GM10847 (cell line): ENCODE data around the gene ODC1.

Experiments
- POLR2A ChIP-seq: IDR thresholded peaks from 2 replicates; pipeline ENCODE4 v1.6.1; 2011; ENCODE audit not compliant: insufficient read length; ENCODE audit errors: extremely low read depth

Gene ODC1

DNA sequence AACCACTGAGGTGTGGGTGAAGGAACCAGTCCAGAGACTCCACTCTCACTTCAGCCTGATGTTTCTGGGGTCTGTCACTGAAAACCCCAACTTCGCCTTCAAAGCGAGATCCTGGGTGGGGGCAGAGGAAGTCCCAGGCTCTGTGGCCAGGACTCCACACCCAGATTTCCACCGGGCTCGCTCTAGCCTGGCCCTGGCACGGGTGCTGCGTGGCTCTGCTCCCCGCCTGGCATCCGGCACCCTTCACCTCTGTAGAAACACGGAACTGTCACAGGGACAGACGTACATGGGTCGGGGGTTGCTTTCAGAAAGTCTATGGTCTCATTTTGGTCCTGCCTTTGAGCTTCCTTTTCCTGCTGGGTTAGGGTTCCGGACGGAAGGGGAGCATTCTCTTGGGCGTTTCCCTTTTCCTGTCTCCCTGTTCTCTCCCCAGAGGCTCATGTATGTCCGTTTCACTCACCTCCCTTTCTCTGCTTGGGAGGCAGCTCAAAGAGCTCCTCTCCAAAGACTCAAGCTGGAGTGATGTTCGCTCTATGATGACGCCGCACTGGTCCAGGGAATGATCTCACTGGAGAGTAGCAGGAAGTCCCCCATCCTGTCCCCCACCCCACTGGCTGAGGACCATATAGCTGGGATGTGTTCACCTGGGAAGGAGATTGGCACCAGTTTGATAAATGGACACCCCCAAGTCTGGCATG lies 41.5 kb downstream of the ODC1 start:
- TF ChIP-seq POLR2A = no peak

DNA sequence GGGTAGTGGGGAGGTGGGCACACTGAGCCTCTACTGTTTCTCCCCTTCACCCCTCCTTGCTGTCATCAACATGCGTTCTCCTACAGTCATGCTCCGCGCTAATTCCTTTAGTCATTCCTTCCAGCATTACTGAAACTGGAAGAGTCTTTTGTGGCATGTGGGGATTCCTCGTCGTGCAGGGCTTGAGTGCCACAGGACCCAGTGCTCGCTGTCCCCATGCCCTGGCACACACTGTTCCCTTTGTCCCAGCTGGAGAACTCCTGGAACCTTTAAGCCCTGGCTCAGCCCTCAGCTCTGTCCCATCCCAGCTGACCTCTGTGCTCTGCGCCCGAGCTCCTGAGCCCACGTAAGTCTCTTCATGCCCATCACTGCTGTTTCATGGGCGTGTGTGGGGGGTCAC lies 42.1 kb downstream of the ODC1 start:
- no peak for TF ChIP-seq POLR2A

DNA sequence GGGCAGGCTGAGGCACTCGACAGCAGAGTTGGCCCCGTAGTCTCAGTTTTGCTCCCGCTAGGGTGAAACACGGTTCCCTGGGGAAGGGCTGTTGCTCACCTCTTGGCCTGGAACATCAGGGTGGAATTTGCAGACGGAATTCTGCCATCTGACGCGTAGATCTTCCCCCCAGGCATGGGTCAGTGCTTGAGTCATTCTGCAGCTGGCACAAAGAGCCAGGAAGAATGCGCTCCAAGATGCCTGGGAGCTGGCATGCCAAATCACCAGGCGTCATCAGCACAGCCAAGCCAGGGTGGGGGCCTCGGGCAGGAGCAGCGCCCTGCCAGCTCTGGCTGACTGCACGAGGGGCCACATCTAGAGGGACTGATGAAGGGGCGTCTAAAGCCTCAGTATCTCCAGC lies 42.7 kb downstream of the ODC1 start:
- TF ChIP-seq POLR2A = no peak

DNA sequence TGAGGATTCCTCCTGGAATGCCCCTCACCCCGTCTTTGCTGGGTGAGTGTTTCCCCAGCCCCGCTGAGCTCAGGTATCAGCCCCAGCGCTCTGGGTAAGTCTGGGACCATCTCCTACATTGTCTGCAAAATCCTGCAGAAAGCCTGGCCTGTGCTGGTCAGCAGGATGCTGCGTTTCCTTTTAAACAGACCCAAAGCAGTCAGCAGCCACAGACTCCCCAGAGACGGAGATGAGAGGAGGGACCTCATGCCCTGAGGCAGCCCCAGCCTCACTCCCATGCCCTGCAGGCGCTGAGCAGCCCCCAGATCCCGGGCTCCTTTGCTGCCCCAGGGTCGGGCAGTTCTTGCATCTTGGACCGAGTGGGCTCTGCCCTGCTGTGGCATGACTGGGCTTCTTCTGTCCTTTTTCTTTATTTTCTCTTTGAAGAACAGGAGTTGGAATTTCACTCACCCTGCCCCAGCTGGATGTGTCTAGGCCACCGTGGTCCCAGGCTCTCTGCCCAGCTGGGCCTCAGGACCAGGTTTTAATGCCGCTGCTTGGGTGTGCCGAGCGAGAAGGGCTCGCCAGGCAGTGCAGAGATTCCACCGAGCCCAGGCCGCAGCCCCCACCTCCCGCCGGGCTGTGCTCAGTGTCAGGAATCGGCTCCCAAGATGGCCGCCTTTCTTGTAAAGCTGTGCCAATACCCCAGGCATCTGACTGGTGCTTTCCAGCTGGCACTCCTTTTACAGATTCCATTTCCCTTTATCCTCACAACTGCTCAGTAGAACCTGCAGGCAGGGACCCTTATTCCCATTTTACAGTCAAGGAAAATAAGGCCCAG lies 43.6 kb downstream of the ODC1 start:
- no peak for TF ChIP-seq POLR2A

DNA sequence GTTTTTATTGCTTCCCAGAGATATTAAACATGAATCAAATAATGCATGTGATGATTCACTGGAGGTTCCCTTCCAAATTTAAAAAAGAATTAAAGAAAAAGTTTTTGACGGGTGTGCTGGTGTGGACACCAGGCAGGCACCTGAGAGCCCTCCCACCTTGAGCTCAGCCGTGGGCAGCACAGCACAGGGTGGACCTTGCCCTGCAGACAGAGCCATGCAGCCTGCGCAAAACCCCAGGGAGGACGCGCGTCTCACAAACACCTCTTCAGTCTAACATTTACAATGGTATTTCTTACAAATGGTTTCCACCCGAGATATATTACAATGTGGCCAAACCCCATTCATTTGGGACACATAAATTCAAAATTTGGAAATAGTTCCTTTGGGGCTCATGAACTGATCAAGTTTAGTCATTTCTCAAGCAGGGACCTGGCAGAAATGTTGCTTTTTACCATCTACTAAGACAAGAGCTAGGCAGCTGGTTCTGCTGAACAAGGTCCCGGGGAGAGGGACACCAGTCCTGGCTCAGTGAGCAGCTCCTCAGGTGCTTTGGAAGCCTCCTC lies 45.4 kb downstream of the ODC1 start:
- TF ChIP-seq POLR2A = no peak

DNA sequence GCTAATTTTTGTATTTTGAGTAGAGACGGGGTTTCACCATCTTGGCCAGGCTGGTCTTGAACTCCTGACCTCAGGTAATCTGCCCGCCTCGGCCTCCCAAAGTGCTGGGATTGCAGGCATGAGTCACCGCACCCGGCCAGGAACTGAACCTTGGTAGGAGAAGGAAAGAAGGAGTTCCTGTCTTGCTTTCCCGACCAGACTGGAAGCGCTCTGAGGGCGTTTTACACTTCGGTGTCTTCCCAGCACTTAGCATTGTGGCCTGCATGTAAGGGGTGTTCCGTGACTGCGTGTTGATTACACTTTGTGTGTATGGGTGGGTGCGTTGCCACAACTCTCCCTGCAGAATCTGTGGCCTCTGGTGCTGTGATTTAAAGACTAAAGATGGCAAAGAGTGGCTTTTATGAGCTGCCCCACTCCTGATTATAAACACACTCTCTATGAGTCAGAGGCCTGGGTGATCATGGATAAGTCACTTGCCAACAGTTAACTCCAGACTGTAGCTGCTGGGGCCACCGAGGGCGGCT lies 46.0 kb downstream of the ODC1 start:
- TF ChIP-seq POLR2A = no peak

DNA sequence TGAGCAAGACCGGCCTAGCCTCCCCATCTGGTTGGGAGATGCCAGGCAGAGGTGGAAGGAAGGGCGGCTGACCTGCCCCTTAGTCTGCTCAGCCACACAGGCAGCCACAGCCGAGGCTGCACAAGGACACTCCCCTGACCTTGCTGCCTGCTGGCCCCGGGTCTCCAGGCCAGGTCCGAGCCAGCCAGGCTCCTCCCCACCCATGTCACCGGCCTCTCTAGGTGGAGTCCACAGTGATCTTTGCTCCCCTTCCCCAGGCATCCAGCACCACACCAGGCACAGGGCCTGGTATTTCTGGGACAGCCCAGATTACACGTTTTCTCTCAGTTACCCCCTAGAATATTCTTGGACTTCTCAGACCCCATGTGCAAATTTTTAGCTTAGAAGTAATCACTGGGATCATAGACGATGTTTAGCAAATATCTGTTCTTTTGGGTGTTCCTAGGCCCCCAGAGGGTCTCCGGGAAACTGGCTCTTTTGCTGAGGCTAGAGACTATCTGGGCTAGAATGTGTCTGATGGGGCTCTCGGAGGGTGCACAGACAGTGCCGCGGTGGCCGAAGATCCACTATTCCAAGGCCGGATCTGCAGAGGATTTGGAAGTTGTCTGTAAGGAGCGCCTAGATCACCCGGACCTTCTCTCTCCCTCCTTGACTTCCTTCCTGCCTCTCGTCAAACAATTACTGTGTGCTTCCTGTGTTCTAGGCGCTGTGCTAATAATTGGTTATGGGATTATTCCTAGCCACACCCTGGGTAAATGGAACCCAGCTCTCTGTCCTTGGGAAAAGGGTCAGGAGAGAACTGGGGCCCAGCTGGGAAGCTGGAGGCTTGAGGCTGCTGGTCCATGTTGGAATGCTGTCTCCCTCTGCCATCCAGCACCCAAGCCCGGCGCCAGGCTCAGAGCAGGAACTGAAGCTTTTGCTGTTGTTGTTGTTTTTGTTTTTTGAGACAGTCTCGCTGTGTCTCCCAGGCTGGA lies 46.9 kb downstream of the ODC1 start:
- no peak for TF ChIP-seq POLR2A

DNA sequence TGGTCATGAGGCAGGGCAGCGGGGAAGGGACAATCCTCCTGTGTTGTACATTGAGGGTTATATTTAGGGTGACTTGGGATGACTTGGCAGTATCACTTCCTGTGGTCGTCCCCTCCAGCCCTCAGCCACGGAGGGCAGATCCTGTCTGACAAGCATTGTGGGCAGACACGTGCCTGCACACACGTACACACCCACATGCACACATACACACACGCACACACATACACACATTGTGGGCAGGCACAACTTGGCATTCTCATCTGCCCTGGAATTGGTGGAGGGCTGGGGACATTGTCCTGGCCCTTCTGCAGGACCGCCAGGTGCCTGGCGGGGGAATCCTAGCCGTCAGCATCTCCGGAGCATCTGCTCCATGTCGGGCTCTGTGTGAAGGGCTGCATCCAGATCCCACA lies 47.6 kb downstream of the ODC1 start:
- TF ChIP-seq POLR2A = no peak

DNA sequence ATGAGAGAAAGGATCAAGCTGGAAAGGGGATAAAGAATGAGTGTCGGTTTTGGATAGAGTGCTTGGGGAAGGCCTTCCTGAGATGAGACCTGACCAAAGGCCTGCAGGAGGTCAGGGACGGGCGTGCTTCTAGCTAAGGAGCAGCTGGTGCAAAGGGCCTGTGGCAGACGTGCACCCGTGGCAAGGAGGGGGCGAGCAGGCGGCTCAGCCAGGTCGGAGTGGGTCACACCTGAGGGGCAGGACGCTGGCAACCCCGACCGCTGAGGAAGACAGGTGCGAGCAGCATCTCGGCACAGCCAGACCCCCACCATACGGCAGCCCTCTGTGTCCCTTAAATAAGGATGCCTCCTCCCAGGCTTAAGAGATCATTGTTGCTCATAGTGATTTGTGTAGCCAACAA lies 48.1 kb downstream of the ODC1 start:
- no peak for TF ChIP-seq POLR2A

DNA sequence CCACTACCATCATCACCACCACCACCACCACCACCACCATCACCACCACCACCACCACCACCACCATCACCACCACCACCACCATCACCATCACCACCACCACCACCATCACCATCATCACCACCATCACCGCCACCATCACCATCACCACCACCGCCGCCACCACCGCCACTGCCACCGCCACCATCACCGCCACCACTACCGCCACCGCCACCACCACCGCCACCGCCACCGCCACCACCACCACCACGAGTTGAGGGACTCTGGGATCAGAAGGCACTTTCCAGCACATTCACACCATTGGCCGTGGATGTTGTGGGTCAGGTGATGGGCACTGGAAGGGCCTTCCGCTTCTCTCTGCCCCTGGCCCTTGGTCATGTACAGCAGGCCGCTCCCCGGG lies 48.8 kb downstream of the ODC1 start:
- no peak for TF ChIP-seq POLR2A

DNA sequence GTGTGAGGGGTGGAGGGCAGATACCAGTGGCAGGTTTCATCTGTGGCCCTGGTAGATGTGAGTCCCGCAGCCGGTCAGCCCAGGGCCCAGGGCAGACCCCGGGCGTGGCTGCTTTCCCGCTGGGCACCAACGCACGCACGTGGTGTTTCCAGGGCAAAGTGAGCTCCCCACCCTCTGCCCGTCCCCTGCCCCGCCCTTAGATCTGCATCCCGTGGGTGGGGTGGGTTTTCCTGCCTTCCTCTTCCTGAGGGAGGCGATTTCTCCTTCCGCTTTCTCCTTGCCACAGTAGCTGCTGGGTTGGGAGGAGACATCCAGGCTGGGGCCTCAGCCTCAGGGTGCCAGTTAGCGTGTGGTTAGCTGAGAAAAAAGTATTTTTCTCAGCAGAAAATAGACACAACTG lies 49.6 kb downstream of the ODC1 start:
- no peak for TF ChIP-seq POLR2A

DNA sequence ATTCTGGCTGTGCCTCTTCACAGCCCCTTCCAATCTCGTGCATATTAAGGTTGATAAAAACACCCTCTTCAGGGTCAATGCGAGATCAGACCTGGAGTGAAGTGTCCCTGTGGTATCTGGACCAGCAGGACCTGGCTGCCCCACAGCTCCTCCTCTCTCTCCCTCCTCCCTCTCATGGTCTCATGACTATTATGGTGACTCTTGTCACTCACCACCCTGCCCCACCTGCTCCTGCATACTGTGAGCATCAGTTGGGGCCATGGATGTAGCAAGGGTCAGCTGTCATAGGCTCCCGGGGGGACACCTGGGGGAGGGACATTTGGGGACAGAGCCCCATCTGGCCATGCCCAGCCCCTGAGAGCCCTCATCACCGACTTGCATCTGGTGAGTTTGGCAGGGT lies 50.2 kb downstream of the ODC1 start:
- no peak for TF ChIP-seq POLR2A

DNA sequence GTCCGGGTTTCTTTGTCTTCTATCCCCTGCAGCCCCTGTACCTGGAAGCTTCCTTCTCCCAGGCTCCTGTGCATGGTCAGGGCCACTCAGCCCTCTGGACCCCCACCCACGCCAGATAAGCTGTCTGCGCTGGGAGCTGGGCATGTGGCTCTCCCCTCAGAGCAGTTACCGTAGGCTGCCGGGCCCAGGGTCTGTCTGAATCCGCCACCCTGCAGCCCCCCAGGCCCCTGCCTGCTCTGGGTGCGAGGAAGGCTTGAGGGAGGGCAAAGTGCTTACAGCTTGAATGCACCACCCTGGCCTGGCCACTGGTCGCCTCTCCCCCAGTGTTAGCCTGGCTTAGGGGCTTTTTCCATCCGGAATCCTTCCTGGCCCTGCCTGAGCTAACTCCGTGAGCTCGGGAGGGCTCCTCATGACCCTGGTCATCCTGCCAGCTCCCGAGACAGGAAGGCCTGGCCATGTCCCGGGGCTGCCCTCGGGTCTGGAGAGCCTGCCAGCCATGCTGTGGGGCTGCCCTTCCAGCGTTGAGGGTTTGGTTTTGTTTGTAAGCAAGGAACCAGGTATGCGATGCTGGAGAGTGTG lies 50.7 kb downstream of the ODC1 start:
- no peak for TF ChIP-seq POLR2A

DNA sequence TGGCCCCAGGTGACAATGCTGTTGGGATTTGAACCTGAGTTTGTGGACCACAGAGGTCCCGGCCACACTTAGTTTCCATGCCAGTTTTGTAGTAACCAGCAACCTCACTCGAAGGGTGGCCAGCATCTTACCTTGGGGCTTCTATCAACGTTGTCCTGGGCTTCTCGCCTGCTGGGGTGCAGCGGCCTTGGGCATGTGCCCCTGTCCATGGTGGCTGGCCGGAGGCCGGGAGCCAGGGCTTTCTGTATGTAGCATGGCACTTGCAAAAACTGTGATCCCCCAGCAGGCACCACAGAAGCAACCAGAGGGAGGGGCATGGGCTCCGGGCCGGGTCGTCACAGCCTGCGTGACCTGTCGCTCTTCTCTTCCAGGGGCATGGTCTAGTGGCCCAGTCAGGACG lies 51.7 kb downstream of the ODC1 start:
- no peak for TF ChIP-seq POLR2A

DNA sequence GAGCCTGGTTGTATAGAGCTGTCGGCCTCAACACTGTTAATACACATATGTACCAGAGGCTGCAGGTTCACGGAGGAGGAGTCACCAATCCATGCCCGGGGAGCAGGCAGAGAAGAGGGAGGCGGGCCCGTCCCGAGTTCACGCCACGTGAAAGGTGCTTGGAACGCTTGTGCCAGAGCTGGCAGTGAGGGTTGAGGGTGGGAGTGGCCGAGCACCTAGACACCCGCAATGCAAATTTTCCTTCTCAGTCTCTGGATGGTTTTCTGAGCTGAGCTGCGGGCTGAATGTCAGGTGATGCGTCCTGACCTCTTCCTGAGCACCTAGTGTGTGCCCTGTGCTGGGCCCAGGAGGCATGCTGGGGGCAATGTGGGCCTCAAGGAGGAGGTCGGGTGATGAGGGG lies 52.2 kb downstream of the ODC1 start:
- no peak for TF ChIP-seq POLR2A
